ENCODE measurements around the gene ITSN2.
A peak's percentile ranks its signal among the peaks of the same experiment; 100 is the strongest.

ITSN2 gene

DNA sequence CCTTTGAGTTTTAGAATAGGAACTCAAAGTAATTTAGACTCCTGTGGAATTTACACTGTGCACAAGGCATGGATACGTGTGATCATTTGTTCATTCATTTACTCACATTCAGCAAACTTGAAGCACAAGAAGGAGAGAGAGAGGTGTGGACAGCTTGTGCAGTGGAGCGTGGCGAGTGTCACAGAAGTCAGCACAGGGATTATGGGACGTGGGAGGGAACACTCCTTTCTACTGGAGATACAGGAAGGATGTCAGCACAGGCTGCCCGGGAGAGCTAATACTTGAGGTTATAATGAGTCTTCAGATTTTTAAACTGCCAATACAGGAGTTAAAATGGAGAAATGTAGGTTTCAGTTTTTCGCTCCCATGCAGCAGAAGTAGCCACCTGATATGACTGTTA lies 178.5 kb downstream of the ITSN2 start:
- Histone ChIP-seq H3K27me3 (replicated peaks) (no peaks in the 10 kb centered on the region), H3K27ac (no peak overlapping the region), H3K36me3 (replicated peaks) (no peaks in the 10 kb centered on the region), H3K4me3 (ENCODE audit: low read depth, low read length) (no peak overlapping the region)
- in situ Hi-C loops (cut with HindIII; ENCODE audit: low pct_ligation_motif_present, low sequenced_read_pairs) = no loop called here
- no peak for DNase-seq
- TF ChIP-seq, protein P1, sequence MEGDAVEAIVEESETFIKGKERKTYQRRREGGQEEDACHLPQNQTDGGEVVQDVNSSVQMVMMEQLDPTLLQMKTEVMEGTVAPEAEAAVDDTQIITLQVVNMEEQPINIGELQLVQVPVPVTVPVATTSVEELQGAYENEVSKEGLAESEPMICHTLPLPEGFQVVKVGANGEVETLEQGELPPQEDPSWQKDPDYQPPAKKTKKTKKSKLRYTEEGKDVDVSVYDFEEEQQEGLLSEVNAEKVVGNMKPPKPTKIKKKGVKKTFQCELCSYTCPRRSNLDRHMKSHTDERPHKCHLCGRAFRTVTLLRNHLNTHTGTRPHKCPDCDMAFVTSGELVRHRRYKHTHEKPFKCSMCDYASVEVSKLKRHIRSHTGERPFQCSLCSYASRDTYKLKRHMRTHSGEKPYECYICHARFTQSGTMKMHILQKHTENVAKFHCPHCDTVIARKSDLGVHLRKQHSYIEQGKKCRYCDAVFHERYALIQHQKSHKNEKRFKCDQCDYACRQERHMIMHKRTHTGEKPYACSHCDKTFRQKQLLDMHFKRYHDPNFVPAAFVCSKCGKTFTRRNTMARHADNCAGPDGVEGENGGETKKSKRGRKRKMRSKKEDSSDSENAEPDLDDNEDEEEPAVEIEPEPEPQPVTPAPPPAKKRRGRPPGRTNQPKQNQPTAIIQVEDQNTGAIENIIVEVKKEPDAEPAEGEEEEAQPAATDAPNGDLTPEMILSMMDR (IDR thresholded peaks at IDR 0.05; ENCODE audit: low read depth, low read length, missing control alignments) = no peak

DNA sequence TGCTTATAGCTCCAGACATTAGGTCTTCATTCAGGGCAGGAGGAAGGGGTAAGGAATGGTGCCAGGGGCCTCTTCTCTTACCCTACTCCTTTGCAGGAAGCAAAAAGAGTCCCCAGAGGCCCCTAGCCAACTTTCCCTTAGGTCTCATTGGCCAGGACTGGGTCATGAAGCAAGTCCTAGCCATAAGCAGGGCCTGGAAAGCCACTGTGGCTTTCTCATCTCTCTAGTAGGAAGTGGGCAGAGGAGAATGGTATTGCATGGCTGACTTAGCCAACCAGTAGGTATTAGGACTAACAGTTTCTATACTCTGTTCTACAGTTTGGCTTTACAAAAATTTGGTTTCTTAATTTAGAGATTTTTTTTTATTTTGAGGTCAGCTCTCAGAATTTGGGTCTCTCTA lies 180.7 kb downstream of the ITSN2 start:
- Histone ChIP-seq H3K27ac (no peak overlapping the region), H3K4me3 (ENCODE audit: low read depth, low read length) (no peak overlapping the region), H3K36me3 (replicated peaks) (no peaks in the 10 kb centered on the region), H3K27me3 (replicated peaks) (no peaks in the 10 kb centered on the region)
- in situ Hi-C loops (cut with HindIII; ENCODE audit: low pct_ligation_motif_present, low sequenced_read_pairs) = no loop called here
- no peak for DNase-seq
- TF ChIP-seq, protein P1 (IDR thresholded peaks at IDR 0.05; ENCODE audit: low read depth, low read length, missing control alignments) = no peak

DNA sequence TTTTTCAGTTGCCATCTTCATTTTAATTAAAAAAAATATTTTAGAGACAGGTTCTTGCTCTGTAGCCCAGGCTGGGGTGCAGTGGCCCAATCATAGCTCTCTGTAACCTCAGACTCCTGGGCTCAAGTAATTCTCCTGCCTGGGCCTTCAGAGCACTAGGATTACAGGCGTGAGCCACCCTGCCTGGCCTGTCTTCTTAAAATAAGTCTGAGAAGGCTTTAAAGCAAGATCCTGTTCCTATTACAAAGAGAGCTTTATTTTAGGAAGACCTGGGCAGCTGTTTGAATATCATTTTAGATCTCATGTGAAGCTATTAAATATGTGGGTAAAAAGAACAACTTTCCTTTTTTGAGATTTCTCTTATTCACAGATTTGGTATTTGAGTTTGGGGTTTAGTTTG lies 184.0 kb downstream of the ITSN2 start:
- TF ChIP-seq, protein P1 (IDR thresholded peaks at IDR 0.05; ENCODE audit: low read depth, low read length, missing control alignments) = no peak
- in situ Hi-C loops (cut with HindIII; ENCODE audit: low pct_ligation_motif_present, low sequenced_read_pairs) = no loop called here
- H3K27me3 ChIP-seq (replicated peaks) = no peaks in the 10 kb centered on the region
- no peak overlapping the region for H3K27ac ChIP-seq
- H3K4me3 ChIP-seq (ENCODE audit: low read depth, low read length) = no peak overlapping the region
- DNase-seq = no peak
- no peaks in the 10 kb centered on the region for H3K36me3 ChIP-seq (replicated peaks)

DNA sequence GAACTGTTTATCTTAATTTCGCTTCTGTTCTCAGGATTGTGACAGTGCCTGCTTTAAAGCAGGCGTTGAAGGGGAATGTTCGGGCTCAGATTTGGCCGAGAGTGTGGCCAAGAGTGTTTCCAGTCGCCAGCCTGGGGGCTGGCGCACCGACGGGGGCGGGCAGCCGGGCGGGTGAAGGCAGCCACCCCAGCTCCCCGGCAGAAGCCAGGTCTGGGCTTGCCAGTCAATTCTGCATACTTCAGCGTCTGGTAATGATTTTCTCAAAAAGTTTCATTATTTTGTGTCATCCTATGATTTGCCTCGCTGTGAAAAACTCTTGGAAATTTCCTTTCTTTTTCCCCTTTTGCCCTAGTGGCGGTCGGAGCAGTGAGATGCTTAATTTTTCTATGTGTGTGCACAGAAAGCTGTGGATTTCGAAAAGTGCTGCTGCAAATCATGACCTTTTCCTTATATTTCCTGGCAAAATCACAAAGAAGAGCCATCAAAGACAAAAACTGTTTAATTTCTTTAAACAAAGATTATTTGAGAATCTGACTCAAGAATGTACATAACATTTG lies 184.6 kb downstream of the ITSN2 start:
- TF ChIP-seq, protein P1 (IDR thresholded peaks at IDR 0.05; ENCODE audit: low read depth, low read length, missing control alignments) = peak; percentile 19
- H3K4me3 ChIP-seq (ENCODE audit: low read depth, low read length) = no peak overlapping the region
- no peaks in the 10 kb centered on the region for H3K27me3 ChIP-seq (replicated peaks)
- DNase-seq = no peak
- H3K27ac ChIP-seq = no peak overlapping the region
- no peaks in the 10 kb centered on the region for H3K36me3 ChIP-seq (replicated peaks)
- in situ Hi-C loops (cut with HindIII; ENCODE audit: low pct_ligation_motif_present, low sequenced_read_pairs) = no loop called here

DNA sequence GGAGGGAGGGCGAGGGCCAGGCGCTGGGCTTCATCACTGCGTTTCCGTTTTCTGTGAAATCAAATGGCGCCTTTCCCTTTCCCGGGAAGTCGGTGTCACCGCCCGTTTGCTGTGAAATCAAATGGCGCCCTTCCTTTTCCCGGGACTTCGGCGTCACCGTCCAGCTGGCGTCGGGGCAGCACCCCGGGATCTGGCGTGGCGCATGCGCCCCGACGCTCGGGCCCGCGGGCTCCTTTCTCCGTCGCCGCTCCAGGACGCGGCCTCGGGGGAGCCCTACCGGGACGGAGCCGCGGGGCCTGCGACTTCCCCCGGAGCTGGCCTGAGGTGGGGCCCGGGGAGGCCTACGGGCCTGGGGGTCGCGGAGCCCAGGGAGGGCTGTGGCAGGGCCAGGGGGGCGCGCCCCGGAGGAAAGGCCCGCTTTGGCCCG lies 185.5 kb downstream of the ITSN2 start, which contains the start of gene FAM228A:
Gene FAM228A (plus strand): TSS at position 203 of the 427 bp plus-strand sequence. CDS start 428 bp downstream, outside the sequence.
- in situ Hi-C loops (cut with HindIII; ENCODE audit: low pct_ligation_motif_present, low sequenced_read_pairs) = no loop called here
- TF ChIP-seq, protein P1 (IDR thresholded peaks at IDR 0.05; ENCODE audit: low read depth, low read length, missing control alignments) = no peak
- H3K27me3 ChIP-seq (replicated peaks) = no peaks in the 10 kb centered on the region
- no peak within 1 kb of the TSS for H3K27ac ChIP-seq
- H3K4me3 ChIP-seq (ENCODE audit: low read depth, low read length) = no peak within 1 kb of the TSS
- no peak for DNase-seq
- no peaks in the 10 kb centered on the region for H3K36me3 ChIP-seq (replicated peaks)

DNA sequence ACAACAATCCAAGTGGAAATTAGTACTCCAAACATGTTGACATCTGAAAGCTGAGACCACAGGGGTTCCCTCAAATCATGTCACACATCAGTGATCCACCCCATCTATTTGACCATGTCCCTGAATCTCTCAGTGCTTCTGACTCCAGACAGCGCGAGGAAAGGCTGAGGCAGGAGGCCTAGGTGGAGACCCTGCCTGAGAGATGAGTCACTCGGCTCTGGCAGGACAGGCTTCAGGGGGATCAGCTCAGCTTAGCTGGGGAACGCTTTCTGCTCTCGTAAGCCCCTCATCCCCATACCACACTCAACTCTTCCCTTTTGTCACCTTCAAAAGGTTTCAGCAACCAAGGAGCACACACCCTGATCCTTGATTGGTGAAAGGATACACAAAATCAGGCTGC lies 191.3 kb downstream of the ITSN2 start:
- in situ Hi-C loops (cut with HindIII; ENCODE audit: low pct_ligation_motif_present, low sequenced_read_pairs) = no loop called here
- no peaks in the 10 kb centered on the region for H3K27me3 ChIP-seq (replicated peaks)

More for the DNA sequence above, 191.3 kb downstream of the ITSN2 start:
- TF ChIP-seq, protein P1 (IDR thresholded peaks at IDR 0.05; ENCODE audit: low read depth, low read length, missing control alignments) = no peak
- Histone ChIP-seq H3K4me3 (ENCODE audit: low read depth, low read length) (no peak overlapping the region), H3K27ac (no peak overlapping the region), H3K36me3 (replicated peaks) (no peaks in the 10 kb centered on the region)
- no peak for DNase-seq
